ENCODE measurements around the gene PSAT1. TPM values are rescaled to one million over a fixed set of nuclear protein-coding genes. Genes with fewer than 3 reads are reported as not detected.

PSAT1 gene
- total RNA-seq, 1 donor from 2014 or later = 46.1 TPM

DNA sequence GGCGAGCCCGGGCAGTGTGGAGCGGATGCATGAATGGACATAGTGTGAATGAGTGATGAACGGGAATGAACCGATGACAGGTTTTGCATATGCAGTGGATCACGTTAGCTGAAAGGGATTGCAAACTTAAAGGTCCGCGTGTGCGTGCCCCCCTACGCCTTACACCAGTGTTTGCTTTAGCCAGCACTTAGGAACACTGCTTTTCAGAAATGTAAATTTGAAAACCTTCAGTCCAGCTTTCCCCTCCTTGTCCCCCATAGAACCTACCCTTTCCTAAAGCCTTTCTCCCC, 692 bp downstream of the PSAT1 start:
- TF ChIP-seq, protein P1, sequence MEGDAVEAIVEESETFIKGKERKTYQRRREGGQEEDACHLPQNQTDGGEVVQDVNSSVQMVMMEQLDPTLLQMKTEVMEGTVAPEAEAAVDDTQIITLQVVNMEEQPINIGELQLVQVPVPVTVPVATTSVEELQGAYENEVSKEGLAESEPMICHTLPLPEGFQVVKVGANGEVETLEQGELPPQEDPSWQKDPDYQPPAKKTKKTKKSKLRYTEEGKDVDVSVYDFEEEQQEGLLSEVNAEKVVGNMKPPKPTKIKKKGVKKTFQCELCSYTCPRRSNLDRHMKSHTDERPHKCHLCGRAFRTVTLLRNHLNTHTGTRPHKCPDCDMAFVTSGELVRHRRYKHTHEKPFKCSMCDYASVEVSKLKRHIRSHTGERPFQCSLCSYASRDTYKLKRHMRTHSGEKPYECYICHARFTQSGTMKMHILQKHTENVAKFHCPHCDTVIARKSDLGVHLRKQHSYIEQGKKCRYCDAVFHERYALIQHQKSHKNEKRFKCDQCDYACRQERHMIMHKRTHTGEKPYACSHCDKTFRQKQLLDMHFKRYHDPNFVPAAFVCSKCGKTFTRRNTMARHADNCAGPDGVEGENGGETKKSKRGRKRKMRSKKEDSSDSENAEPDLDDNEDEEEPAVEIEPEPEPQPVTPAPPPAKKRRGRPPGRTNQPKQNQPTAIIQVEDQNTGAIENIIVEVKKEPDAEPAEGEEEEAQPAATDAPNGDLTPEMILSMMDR (conservative IDR thresholded peaks at IDR 0.05; ENCODE audit: low read depth, low read length) = no peak
- no peak for DNase-seq (ENCODE audit: low read depth)
- H3K4me3 ChIP-seq (ENCODE audit: low read depth, low read length) = peak overlapping the region; percentile 74

DNA sequence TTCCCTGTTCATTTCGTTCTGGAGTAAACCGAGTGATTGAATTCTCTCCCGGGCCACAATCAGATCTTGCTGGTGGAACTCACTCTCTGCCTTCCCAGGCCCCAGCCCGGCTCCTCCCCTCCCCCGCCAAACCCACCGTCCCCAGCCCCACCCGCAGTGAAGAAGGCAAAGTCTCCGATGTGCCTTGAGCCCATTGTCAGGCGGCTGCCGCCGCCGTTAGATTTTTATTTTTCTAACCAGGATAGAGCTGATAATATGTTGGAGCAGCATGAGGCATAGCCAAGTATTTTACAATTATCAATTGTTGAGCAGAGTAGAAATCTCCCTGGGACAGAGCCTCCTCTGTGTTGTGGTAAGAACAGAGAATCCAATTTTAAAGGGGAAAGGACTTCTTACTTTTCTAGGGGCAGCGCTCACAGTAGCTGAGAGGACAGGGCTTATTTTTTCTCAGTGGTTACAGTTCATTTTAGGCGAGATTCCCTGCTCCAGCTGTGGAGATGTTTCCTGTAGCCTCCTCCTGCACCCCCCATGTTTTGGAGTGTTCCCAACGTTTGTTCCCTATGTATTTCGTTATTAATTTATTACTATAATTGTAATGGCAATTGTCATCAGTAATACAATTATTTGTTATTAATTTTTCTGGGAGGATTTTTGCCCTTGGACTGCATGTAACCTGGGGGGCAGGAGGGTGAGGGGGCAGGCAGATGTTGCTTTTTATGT, 1.3 kb downstream of the PSAT1 start:
- TF ChIP-seq, protein P1 (conservative IDR thresholded peaks at IDR 0.05; ENCODE audit: low read depth, low read length) = no peak
- DNase-seq (ENCODE audit: low read depth) = no peak
- H3K4me3 ChIP-seq (ENCODE audit: low read depth, low read length) = peak overlapping the region; percentile 74

DNA sequence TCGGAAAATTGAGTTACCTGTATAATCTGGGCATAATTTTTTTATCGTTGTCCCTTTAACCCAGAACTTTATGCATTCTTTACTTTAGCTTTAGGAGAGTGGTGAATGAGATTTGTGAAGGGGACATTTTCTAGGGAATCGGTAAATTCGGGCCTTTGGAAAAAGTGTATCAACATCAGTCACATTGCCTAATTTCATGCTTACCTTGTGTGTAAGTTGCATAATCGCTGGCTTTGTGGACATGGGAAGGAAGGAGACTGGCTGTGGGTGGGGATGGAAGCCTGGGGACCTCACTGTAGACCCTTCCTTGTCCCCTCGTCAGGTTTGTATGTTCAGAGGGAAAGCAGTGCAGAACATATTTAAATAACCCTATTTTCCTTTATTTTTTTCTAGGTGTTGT, 3.3 kb downstream of the PSAT1 start:
- no peak for DNase-seq (ENCODE audit: low read depth)
- H3K4me3 ChIP-seq (ENCODE audit: low read depth, low read length) = no peak overlapping the region
- TF ChIP-seq, protein P1 (conservative IDR thresholded peaks at IDR 0.05; ENCODE audit: low read depth, low read length) = no peak

DNA sequence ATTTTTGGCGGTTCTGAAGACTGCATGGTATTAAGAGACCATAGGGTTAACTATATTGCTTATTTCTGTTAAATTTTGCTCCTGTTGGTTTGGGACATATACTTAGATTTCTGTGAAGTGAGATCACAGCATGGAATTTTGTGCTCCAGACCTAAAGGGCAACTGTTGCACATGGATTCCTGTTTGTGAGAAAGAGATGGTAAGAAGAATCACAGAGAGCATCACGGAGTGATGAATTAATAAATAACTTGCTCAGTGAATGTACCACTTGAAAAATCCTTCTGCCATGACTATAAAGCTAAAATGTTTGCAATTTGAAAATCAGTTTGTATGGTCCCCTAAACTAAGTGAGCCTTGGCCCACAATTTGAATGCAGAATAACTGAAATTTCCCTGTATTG, 4.5 kb downstream of the PSAT1 start:
- TF ChIP-seq, protein P1 (conservative IDR thresholded peaks at IDR 0.05; ENCODE audit: low read depth, low read length) = no peak
- no peak for DNase-seq (ENCODE audit: low read depth)

DNA sequence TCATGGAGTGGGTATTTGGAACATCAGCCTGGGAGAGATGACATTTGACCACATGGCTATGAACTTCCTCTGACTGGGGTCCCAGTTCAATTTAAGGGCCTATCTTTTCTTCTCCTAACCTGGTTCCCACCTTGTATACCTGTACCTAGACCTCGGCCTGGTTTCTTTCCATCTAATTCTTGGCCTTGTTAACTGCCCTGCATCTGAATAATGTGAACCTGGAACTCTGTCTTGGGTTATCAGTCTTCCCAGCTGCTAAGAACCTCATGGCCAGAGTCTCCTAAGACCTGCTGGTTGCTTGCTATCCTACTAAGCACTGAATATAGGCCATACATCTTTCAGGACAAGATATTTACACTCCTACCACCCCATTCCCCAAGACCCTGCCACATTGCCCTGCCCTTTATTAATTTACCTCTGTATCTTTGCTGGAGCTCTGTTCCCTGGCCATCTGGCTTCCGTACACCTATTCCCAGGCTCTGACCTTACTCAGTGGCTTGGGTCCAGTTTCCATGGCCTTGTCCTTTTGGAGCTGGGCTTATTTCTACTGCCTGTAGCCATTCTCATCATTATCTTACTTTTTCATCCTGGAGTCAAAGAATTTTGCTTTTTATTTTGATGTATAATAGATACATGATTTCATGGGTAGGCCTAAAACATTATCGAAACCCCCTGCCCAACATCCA, 6.6 kb downstream of the PSAT1 start:
- TF ChIP-seq, protein P1 (conservative IDR thresholded peaks at IDR 0.05; ENCODE audit: low read depth, low read length) = no peak

More for the DNA sequence above, 4.5 kb downstream of the PSAT1 start:
- H3K4me3 ChIP-seq (ENCODE audit: low read depth, low read length) = no peak overlapping the region

DNA sequence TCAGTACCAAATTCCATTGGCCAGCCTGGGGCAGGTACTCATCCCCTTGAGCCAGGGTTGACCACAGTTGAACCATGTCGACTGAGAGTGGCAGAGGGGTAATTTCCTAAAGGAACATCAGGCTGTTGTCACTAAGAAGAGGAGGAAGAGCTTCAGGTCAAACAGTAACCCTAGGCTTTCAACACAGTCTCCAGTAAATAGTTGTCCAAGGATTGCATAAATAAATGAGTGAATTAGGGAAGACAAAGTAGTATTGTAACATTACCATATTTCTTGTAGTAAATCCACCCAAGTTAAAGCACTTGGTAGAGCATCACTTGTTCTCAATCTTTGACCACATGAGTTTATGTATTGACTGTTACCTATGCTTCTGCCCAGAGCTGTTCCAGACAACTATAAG, 7.4 kb downstream of the PSAT1 start:
- H3K4me3 ChIP-seq (ENCODE audit: low read depth, low read length) = no peak overlapping the region
- no peak for DNase-seq (ENCODE audit: low read depth)
- TF ChIP-seq, protein P1 (conservative IDR thresholded peaks at IDR 0.05; ENCODE audit: low read depth, low read length) = no peak

More for the DNA sequence above, 6.6 kb downstream of the PSAT1 start:
- H3K4me3 ChIP-seq (ENCODE audit: low read depth, low read length) = no peak overlapping the region
- DNase-seq (ENCODE audit: low read depth) = no peak

Data from epithelial cell of proximal tubule (primary cell).